ENCODE data around the gene PPP2R3B.

PPP2R3B gene

GRCh38 chrX:298993-299392 lies 87.7 kb downstream of the PPP2R3B start:
- no peak for DNase-seq (ENCODE audit: low spot score)

- no peak for DNase-seq (ENCODE audit: low spot score)
These were observed 91.6 kb downstream of the PPP2R3B start for GRCh38 chrX:295136-295535.

DNA sequence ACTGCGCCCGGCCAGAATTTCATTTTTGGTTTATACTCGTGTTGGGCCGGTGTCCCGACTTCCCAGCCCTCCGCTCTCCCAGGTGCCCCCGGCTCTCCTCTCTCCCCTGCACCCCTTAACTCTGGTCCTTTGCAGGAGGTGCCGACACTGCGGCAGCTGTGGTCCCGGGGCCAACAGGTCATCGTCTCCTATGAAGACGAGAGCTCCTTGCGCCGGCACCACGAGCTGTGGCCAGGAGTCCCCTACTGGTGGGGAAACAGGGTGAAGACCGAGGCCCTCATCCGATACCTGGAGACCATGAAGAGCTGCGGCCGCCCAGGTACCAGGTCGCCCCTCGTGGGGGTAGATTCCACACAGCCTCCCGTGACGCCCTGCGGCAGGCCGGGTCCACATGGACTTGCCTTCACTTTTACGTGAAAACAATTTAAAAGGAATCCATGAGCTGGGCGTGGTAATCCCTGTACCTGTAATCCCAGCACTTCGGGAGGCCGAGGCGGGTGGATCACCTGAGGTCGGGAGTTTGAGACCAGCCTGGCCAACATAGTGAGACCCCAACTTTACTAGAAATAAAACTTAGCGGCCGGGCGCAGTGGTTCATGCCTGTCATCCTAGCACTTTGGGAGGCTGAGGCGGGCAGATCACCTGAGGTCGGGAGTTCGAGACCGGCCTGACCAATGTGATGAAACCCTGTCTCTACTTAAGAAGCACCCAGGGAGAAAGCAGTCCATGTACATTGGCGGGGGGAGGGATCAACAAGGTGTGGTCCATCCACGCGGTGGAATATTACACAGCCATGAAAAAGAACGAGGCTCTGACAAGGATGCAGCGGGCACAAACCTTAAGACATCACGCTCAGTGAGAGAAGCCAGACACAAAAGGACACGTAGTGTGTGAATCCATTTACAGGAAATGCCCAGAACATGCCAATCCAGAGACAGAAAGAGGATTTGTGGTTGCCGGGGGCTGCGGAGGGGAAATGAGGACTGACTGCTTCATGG lies 93.5 kb downstream of the PPP2R3B start:
- no peak for DNase-seq (ENCODE audit: low spot score)

GRCh38 chrX:291411-291901 lies 95.3 kb downstream of the PPP2R3B start:
- DNase-seq (ENCODE audit: low spot score): no peak

GRCh38 chrX:290476-291166 lies 96.1 kb downstream of the PPP2R3B start:
- no peak for DNase-seq (ENCODE audit: low spot score)

DNA sequence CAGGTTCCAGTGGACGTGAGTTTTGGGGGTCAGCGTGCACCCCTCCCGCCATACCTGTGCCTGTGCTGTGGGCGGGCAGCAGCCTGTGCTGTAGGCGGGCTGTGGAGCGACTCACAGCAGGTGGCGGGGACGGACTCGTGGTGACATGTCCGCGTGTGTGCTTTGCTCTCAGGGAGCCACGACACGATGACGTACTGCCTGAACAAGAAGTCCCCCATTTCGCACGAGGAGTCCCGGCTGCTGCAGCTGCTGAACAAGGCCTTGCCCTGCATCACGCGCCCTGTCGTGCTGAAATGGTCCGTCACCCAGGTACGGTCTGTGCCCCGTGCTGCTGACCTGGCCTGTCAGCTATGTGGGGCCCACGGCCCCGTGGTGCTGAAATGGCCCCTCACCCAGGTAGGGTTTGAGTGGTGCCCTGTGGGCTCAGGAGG lies 98.1 kb downstream of the PPP2R3B start:
- no peak for DNase-seq (ENCODE audit: low spot score)

DNA sequence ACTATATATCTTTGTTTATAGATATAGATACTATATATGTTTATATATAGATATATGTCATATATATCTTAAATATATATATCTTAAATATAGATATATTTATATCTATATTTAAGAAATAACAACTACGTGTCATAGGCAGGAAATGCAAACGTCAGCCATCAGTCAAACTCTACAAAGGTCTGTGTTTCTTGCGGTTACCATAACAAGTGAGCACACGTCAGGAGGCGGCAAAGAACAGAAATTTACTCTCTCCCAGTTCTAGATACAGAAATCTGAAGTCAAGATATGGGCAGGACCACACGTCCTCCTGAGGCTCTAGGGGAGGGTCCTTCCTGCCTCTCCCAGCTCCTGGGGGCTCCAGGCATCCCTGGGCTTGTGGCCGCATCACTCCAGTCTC lies 99.0 kb downstream of the PPP2R3B start:
- no peak for DNase-seq (ENCODE audit: low spot score)

DNA sequence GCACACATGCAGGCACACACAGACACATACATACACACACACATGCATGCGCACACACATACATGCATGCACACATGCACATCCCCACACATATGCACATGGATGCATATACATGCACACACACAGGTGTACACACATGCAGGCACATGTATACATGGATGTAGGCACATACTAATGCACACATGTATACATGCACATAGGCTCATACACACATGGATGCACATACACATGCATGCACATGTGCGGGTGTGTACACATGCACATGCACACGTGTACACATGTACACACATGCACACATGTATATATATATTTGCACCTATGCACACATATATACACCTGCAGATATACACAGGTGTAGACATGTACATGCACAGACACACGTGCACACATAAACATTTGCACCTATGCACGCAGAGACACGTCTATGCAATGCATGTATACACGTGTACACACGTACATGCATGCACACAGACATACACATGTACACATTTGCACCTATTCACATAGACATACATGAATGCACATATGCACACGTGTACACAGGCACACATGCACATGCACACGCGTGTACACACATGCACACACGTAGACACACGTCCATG lies 101.5 kb downstream of the PPP2R3B start:
- DNase-seq (ENCODE audit: low spot score): no peak
